GM23338 (cell line): Measurements from ENCODE around the gene PITX1. TPM values are rescaled to one million over a fixed set of nuclear protein-coding genes. Genes with fewer than 3 reads are reported as not detected.

Experiments used
- ATAC-seq: fragments of 200-7000 bp; cut with Tn5 transposase; 3 replicates; pipeline ENCODE4 v1.9.1; 2020
- DNase-seq: peaks from one replicate; pipeline ENCODE4 v3.0.0-alpha.2; 2015; ENCODE audit warnings: low spot score
- H2AFZ ChIP-seq: fragments of 200-600 bp; sonication (generic); 2 replicates; pipeline ENCODE4 v1.8.0; 2016; ENCODE audit warnings: antibody characterized with exemption, mild to moderate bottlenecking, moderate library complexity
- H3F3A ChIP-seq: fragments of 200-600 bp; sonication (generic); replicated peaks from 2 replicates; pipeline ENCODE4 v1.8.0; 2017; ENCODE audit warnings: antibody characterized with exemption, mixed run types, low read depth
- H3K27ac ChIP-seq: fragments of 200-600 bp; sonication (generic); 2 replicates; pipeline ENCODE4 v1.6.1; 2016; ENCODE audit warnings: low read depth
- H3K27me3 ChIP-seq: fragments of 200-600 bp; sonication (generic); 2 replicates; pipeline ENCODE4 v1.8.0; 2016; ENCODE audit warnings: mild to moderate bottlenecking, mixed run types, moderate library complexity; ENCODE audit not compliant: insufficient read depth
- H3K36me3 ChIP-seq: fragments of 200-600 bp; sonication (generic); 2 replicates; pipeline ENCODE4 v1.8.0; 2016; ENCODE audit warnings: mild to moderate bottlenecking; ENCODE audit not compliant: insufficient read depth
- H3K4me1 ChIP-seq: fragments of 200-600 bp; sonication (generic); 2 replicates; pipeline ENCODE4 v1.8.0; 2016; ENCODE audit warnings: mild to moderate bottlenecking, moderate library complexity; ENCODE audit not compliant: insufficient read depth
- H3K4me2 ChIP-seq: fragments of 200-600 bp; sonication (generic); 2 replicates; pipeline ENCODE4 v1.7.1; 2017; ENCODE audit warnings: mixed run types
- H3K4me3 ChIP-seq: fragments of 200-600 bp; sonication (generic); 2 replicates; pipeline ENCODE4 v1.6.1; 2016; ENCODE audit warnings: mixed run types
- H3K79me2 ChIP-seq: fragments of 200-600 bp; sonication (generic); replicated peaks from 2 replicates; pipeline ENCODE4 v1.8.0; 2017; ENCODE audit warnings: mild to moderate bottlenecking; ENCODE audit not compliant: insufficient read depth
- H3K9me2 ChIP-seq: fragments of 200-600 bp; sonication (generic); 2 replicates; pipeline ENCODE4 v1.8.0; 2017; ENCODE audit not compliant: insufficient read depth
- H4K20me1 ChIP-seq: fragments of 200-600 bp; sonication (generic); replicated peaks from 2 replicates; pipeline ENCODE4 v1.8.0; 2017; ENCODE audit warnings: mild to moderate bottlenecking; ENCODE audit not compliant: insufficient read depth
- H3K27ac Mint-ChIP-seq: 2 replicates; pipeline ENCODE4 v1.8.0; 2020; ENCODE audit warnings: inconsistent platforms, mild to moderate bottlenecking, moderate library complexity, mixed read lengths
- H3K27me3 Mint-ChIP-seq: 3 replicates; pipeline ENCODE4 v1.8.0; 2022; ENCODE audit warnings: low read depth, mild to moderate bottlenecking, moderate library complexity, mixed read lengths, inconsistent platforms; ENCODE audit not compliant: insufficient read depth, poor library complexity
- H3K36me3 Mint-ChIP-seq: 3 replicates; pipeline ENCODE4 v1.8.0; 2021; ENCODE audit warnings: low read depth, mild to moderate bottlenecking, inconsistent platforms, moderate library complexity, mixed read lengths
- H3K4me1 Mint-ChIP-seq: 3 replicates; pipeline ENCODE4 v1.8.0; 2020; ENCODE audit warnings: mild to moderate bottlenecking, inconsistent platforms, mixed read lengths
- H3K4me3 Mint-ChIP-seq: 3 replicates; pipeline ENCODE4 v1.8.0; 2021; ENCODE audit warnings: moderate library complexity, mild to moderate bottlenecking, inconsistent platforms, mixed read lengths
- H3K9me3 Mint-ChIP-seq: 3 replicates; pipeline ENCODE4 v1.8.0; 2020; ENCODE audit warnings: moderate library complexity, mild to moderate bottlenecking, inconsistent platforms, mixed read lengths
- CREB1 ChIP-seq: fragments of 250-450 bp; sonication (Bioruptor Pico); IDR thresholded peaks from 2 replicates; pipeline ENCODE4 v1.5.0; 2020; ENCODE audit warnings: low read depth, mild to moderate bottlenecking, moderate library complexity
- CTCF ChIP-seq, 2 experiments: fragments of 200-600 bp in 1 of 2; sonication (generic) in 1 of 2; conservative IDR thresholded peaks; 2 replicates each; pipeline versions ENCODE4 v1.5.1 to v1.6.1; 2016 to 2017; ENCODE audit warnings: antibody characterized with exemption in 2 of 2, low read depth in 2 of 2, mild to moderate bottlenecking in 2 of 2, moderate library complexity in 1 of 2
- ETS1 ChIP-seq: IDR thresholded peaks from 2 replicates; pipeline ENCODE4 v1.6.1; 2016; ENCODE audit warnings: antibody characterized with exemption
- EZH2phosphoT487 ChIP-seq: fragments of 200-600 bp; sonication (generic); IDR thresholded peaks from one replicate; pipeline ENCODE4 v1.8.1; 2018; ENCODE audit warnings: antibody characterized with exemption; ENCODE audit not compliant: unreplicated experiment
- JUNB ChIP-seq: IDR thresholded peaks from one replicate; pipeline ENCODE4 v1.6.1; 2016; ENCODE audit warnings: antibody characterized with exemption; ENCODE audit not compliant: unreplicated experiment
- NANOG ChIP-seq: IDR thresholded peaks from 2 replicates; pipeline ENCODE4 v1.6.1; 2016; ENCODE audit warnings: antibody characterized with exemption, borderline replicate concordance
- POLR2AphosphoS5 ChIP-seq: IDR thresholded peaks from 2 replicates; pipeline ENCODE4 v1.6.1; 2016; ENCODE audit warnings: antibody characterized with exemption, low read depth
- REST ChIP-seq: IDR thresholded peaks from one replicate; pipeline ENCODE4 v1.6.1; 2018; ENCODE audit warnings: antibody characterized with exemption; ENCODE audit not compliant: unreplicated experiment
- STAT1 ChIP-seq: IDR thresholded peaks from one replicate; pipeline ENCODE4 v1.6.1; 2016; ENCODE audit warnings: antibody characterized with exemption; ENCODE audit not compliant: unreplicated experiment
- ZNF114 ChIP-seq: fragments of 250-450 bp; sonication (Bioruptor Pico); IDR thresholded peaks from 2 replicates; pipeline ENCODE4 v1.5.0; 2020; ENCODE audit warnings: mild to moderate bottlenecking, moderate library complexity
- ZNF331 ChIP-seq: fragments of 250-450 bp; sonication (Bioruptor Pico); IDR thresholded peaks from 2 replicates; pipeline ENCODE4 v1.5.0; 2020; ENCODE audit warnings: low read depth, mild to moderate bottlenecking, moderate library complexity
- ZNF462 ChIP-seq: fragments of 250-450 bp; sonication (Bioruptor Pico); IDR thresholded peaks from 2 replicates; pipeline ENCODE4 v1.5.0; 2020; ENCODE audit warnings: mild to moderate bottlenecking, moderate library complexity
- polyA plus RNA-seq: library from polyadenylated mRNA; unstranded; fragments of >200 nt; fragmentation: Nextera tagmentation; extraction: Ambion mirVana; gene quantifications from 2 replicates; pipeline ENCODE4 v1.2.1, GENCODE V29; 2016
- total RNA-seq: library from RNA; depleted of rRNA; stranded (reverse); fragments of >200 nt; shearing (Covaris generic); gene quantifications from 2 replicates; pipeline ENCODE4 v1.2.3, GENCODE V29; 2014

Gene PITX1
- total and polyA plus RNA-seq, 2 experiments from 2014 or later: not detected

GRCh38 chr5:135025730-135026644 lies 8.0 kb downstream of the PITX1 start:
- H3K79me2 ChIP-seq: no peaks in the 10 kb centered on the region
- no peak overlapping the region for H3K27ac ChIP-seq
- peaks cover 4% of the 10 kb centered on the region; the same call in 1 of the 3 replicates for H3K36me3 Mint-ChIP-seq
- H3K4me1 Mint-ChIP-seq: peaks cover 18% of the 10 kb centered on the region
- TF ChIP-seq POLR2AphosphoS5 (no peak), JUNB (no peak), CREB1 (CRISPR knock-in tag) (no peak), NANOG (no peak), CTCF (conservative IDR thresholded peaks at IDR 0.05; ENCODE audit: low read depth in 2 of 2) (no peak), REST (no peak), ETS1 (no peak), EZH2phosphoT487 (no peak), ZNF331 (CRISPR knock-in tag) (no peak), ZNF462 (CRISPR knock-in tag) (no peak), ZNF114 (CRISPR knock-in tag) (no peak), STAT1 (no peak)
- H3K9me3 Mint-ChIP-seq: peaks cover 3% of the 10 kb centered on the region; the same call in 1 of the 3 replicates
- peaks cover 73% of the 10 kb centered on the region for H3K27me3 ChIP-seq
- peaks cover 9% of the 10 kb centered on the region for H3F3A ChIP-seq
- no peaks in the 10 kb centered on the region for H3K9me2 ChIP-seq
- H3K4me1 ChIP-seq: peaks cover 26% of the 10 kb centered on the region; the same call in 1 of the 2 replicates
- peaks cover 71% of the 10 kb centered on the region for H3K27me3 Mint-ChIP-seq
- H3K36me3 ChIP-seq: no peaks in the 10 kb centered on the region
- no peak overlapping the region for H3K27ac Mint-ChIP-seq
- H3K4me3 ChIP-seq: no peak overlapping the region
- peaks cover 11% of the 10 kb centered on the region for H4K20me1 ChIP-seq
- DNase-seq (no peak), ATAC-seq (no peak)
- H3K4me3 Mint-ChIP-seq: no peak overlapping the region
- no peak overlapping the region for H2AFZ ChIP-seq
- H3K4me2 ChIP-seq: no peak overlapping the region
